Measurements from ENCODE around the gene LIPI. TPM values are rescaled to one million over a fixed set of nuclear protein-coding genes. Genes with fewer than 3 reads are reported as not detected.

The LIPI gene
- total RNA-seq, 1 donor from 2014 or later = not detected

DNA sequence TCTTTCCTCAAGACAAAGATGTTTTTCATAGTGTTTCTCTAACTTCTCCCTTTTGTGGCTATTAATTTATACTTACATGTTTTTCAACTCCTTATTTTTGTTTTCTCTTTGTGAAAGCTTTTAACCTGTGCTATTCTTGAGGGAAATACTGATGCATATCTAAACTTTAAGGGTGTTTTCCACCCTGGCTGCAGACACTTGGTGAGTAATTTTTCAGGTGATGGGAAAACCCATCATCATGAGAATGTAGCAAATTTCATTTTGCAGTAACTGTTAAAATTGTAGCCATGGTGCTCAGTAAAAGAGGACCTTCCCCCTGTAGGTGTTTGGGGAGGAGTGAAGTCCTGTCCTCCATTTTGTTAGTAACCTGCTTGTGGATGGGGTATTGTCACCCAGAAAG, 124.2 kb downstream of the LIPI start:
- TF ChIP-seq POLR2A (IDR thresholded peaks at IDR 0.05) = no peak
- no peak for TF ChIP-seq POLR2AphosphoS5 (IDR thresholded peaks at IDR 0.05; ENCODE audit: insufficient read depth in 1 of 2, low read depth in 1 of 2)
- TF ChIP-seq, protein P1, sequence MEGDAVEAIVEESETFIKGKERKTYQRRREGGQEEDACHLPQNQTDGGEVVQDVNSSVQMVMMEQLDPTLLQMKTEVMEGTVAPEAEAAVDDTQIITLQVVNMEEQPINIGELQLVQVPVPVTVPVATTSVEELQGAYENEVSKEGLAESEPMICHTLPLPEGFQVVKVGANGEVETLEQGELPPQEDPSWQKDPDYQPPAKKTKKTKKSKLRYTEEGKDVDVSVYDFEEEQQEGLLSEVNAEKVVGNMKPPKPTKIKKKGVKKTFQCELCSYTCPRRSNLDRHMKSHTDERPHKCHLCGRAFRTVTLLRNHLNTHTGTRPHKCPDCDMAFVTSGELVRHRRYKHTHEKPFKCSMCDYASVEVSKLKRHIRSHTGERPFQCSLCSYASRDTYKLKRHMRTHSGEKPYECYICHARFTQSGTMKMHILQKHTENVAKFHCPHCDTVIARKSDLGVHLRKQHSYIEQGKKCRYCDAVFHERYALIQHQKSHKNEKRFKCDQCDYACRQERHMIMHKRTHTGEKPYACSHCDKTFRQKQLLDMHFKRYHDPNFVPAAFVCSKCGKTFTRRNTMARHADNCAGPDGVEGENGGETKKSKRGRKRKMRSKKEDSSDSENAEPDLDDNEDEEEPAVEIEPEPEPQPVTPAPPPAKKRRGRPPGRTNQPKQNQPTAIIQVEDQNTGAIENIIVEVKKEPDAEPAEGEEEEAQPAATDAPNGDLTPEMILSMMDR (IDR thresholded peaks at IDR 0.05) = no peak
- intact Hi-C loops (cut with DNase I) = no loop called here
- H3K4me3 ChIP-seq = no peak overlapping the region
- no peaks in the 10 kb centered on the region for H3K4me1 ChIP-seq
- no peak overlapping the region for H3K27ac ChIP-seq
- H3K36me3 ChIP-seq = no peaks in the 10 kb centered on the region
- H3K9me3 ChIP-seq = no peaks in the 10 kb centered on the region
- H3K27me3 ChIP-seq = no peaks in the 10 kb centered on the region
- peak in 1 of 2 donors; percentile 29 for DNase-seq (ENCODE audit: extremely low spot score in 2 of 2)

DNA sequence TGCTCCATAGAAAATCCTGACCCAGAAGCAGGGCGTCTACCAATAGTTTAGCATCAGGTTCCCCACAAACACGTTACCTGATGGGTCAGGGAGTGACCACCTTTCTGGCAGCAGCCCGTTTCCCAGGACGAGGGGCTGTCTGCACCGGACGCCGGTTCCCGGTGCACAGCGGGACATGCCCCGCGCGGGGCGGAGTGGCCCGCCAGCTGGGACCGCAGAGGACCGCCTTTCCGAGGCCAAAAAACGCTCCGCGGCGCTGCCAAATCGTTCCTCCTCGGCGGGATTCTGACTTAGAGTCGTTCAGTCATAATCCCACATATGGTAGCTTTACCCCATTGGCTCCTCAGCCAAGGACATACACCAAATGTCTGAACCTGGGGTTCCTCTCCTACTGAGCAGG, 126.1 kb downstream of the LIPI start:
- TF ChIP-seq, protein P1 (IDR thresholded peaks at IDR 0.05) = no peak
- TF ChIP-seq POLR2AphosphoS5 (IDR thresholded peaks at IDR 0.05; ENCODE audit: insufficient read depth in 1 of 2, low read depth in 1 of 2) (no peak), POLR2A (IDR thresholded peaks at IDR 0.05) (no peak)
- H3K27ac ChIP-seq = no peak overlapping the region
- no peaks in the 10 kb centered on the region for H3K9me3 ChIP-seq
- H3K4me3 ChIP-seq = no peak overlapping the region
- H3K36me3 ChIP-seq = no peaks in the 10 kb centered on the region
- intact Hi-C loops (cut with DNase I) = no loop called here
- H3K4me1 ChIP-seq = no peaks in the 10 kb centered on the region
- no peaks in the 10 kb centered on the region for H3K27me3 ChIP-seq
- no peak for DNase-seq (ENCODE audit: extremely low spot score in 2 of 2)

DNA sequence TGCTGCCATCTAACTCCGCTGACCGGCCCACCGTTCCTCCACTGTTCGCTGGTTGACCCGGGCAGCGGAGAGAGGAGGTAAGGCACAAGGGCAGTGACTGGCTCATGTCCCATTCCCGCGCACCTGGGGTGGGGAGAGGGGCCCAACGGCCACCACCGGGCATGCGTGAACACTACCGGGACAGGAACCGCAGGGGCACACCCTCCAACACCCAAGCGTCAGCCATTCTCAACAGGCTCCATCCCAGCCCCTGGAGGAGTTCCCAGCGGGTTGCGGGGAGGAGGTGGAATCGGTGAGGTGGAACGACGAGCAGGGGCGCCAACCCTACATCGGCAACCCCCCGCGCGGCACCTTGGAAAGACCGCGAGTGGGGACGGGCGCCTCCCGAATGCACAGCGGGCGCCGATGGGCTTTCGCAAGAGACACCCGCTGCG, 126.7 kb downstream of the LIPI start:
- intact Hi-C loops (cut with DNase I) = no loop called here
- peak in 1 of 2 donors; percentile 56 for DNase-seq (ENCODE audit: extremely low spot score in 2 of 2)
- Histone ChIP-seq H3K9me3 (no peaks in the 10 kb centered on the region), H3K27ac (no peak overlapping the region), H3K4me1 (no peaks in the 10 kb centered on the region), H3K27me3 (no peaks in the 10 kb centered on the region), H3K4me3 (no peak overlapping the region), H3K36me3 (no peaks in the 10 kb centered on the region)
- TF ChIP-seq, protein P1 (IDR thresholded peaks at IDR 0.05) = no peak
- no peak for TF ChIP-seq POLR2AphosphoS5 (IDR thresholded peaks at IDR 0.05; ENCODE audit: insufficient read depth in 1 of 2, low read depth in 1 of 2)
- TF ChIP-seq POLR2A (IDR thresholded peaks at IDR 0.05) = no peak

DNA sequence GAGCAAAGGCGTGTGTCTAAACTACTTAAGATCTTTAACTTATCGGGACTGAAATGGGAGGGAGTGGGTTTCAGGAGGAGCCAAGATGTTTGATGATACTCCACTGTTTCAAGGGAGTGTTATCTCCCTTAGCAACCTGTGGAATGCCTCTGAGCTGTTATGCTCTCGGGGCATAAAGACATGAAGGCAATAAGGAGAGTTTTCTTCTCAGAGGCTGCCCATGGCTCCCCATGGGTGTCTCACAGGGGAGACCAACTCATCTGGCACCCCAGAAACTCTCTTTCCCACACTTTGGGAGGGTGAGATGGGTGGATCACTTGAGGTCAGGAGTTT, 130.0 kb downstream of the LIPI start:
- no peaks in the 10 kb centered on the region for H3K9me3 ChIP-seq

DNA sequence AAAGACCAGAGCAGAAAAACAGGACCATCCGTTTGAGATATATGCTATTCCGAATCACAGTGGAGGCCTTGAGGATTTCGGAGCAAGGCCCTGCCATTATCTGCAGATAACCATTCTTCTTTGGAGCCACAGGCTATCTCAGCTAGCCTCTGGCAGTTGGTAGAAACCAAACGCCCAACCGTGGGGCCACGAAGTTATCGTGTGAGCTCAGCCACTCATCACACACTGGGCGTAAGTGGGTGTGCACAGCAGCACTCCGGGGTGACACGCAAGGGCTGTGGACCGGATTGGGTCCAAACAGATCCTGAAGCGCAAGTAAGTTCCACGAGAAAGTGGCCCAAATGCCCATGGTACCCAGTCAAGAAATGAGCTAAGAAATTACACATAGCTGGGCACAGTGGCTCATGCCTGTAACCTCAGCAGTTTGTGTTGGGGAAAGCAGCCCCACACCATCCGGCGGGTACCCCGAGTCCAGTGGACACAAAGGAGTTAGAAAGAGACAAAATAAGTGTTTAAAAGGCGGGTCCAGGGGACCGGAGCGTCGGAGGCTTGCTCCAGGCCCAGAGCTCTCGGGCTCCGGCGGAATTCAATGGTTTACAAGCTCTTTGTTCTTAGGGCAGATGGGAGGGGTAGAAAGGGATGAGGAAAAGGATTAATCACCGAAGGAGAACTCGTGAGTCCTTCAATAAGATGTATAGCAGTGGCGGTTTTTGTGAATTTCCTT, 130.6 kb downstream of the LIPI start:
- H3K4me1 ChIP-seq = no peaks in the 10 kb centered on the region
- no peaks in the 10 kb centered on the region for H3K9me3 ChIP-seq
- TF ChIP-seq, protein P1 (IDR thresholded peaks at IDR 0.05) = no peak
- no peak for TF ChIP-seq POLR2AphosphoS5 (IDR thresholded peaks at IDR 0.05; ENCODE audit: insufficient read depth in 1 of 2, low read depth in 1 of 2)
- TF ChIP-seq POLR2A (IDR thresholded peaks at IDR 0.05) = no peak
- no peak overlapping the region for H3K4me3 ChIP-seq
- DNase-seq (ENCODE audit: extremely low spot score in 2 of 2) = no peak
- intact Hi-C loops (cut with DNase I) = no loop called here
- no peaks in the 10 kb centered on the region for H3K36me3 ChIP-seq
- no peaks in the 10 kb centered on the region for H3K27me3 ChIP-seq
- no peak overlapping the region for H3K27ac ChIP-seq

More for the DNA sequence above, 130.0 kb downstream of the LIPI start:
- intact Hi-C loops (cut with DNase I) = no loop called here
- DNase-seq (ENCODE audit: extremely low spot score in 2 of 2) = no peak
- no peak overlapping the region for H3K4me3 ChIP-seq
- H3K36me3 ChIP-seq = no peaks in the 10 kb centered on the region
- no peaks in the 10 kb centered on the region for H3K4me1 ChIP-seq
- H3K27me3 ChIP-seq = no peaks in the 10 kb centered on the region
- TF ChIP-seq POLR2A (IDR thresholded peaks at IDR 0.05) (no peak), POLR2AphosphoS5 (IDR thresholded peaks at IDR 0.05; ENCODE audit: insufficient read depth in 1 of 2, low read depth in 1 of 2) (no peak)
- TF ChIP-seq, protein P1 (IDR thresholded peaks at IDR 0.05) = no peak
- H3K27ac ChIP-seq = no peak overlapping the region

Data from vagina (tissue), 2 donors.